Endothelial cell of umbilical vein (primary cell): Measurements from ENCODE around the gene SIGLEC7.

Experiments used
- EZH2 ChIP-seq: IDR thresholded peaks from 2 replicates; pipeline ENCODE4 v1.6.1; 2012; ENCODE audit warnings: borderline replicate concordance, low read depth, mild to moderate bottlenecking, moderate library complexity, low read length, inconsistent platforms; ENCODE audit not compliant: severe bottlenecking
- FOS ChIP-seq: IDR thresholded peaks from 2 replicates; pipeline ENCODE4 v1.6.1; 2011; ENCODE audit warnings: mild to moderate bottlenecking, low read length, moderate library complexity, borderline replicate concordance; ENCODE audit not compliant: insufficient read depth
- JUN ChIP-seq: IDR thresholded peaks from 2 replicates; pipeline ENCODE4 v1.6.1; 2011; ENCODE audit warnings: borderline replicate concordance, low read depth; ENCODE audit not compliant: insufficient read length, insufficient read depth
- MYC ChIP-seq: IDR thresholded peaks from one replicate; pipeline ENCODE4 v1.6.1; 2011; ENCODE audit warnings: mild to moderate bottlenecking, low read depth, low read length
- POLR2A ChIP-seq: IDR thresholded peaks from 2 replicates; pipeline ENCODE4 v1.6.1; 2012; ENCODE audit warnings: low read depth, mild to moderate bottlenecking, control low read depth, low read length
- POLR2AphosphoS5 ChIP-seq: IDR thresholded peaks from 2 replicates; pipeline ENCODE4 v1.6.1; 2012; ENCODE audit warnings: low read depth, mild to moderate bottlenecking, control low read depth, low read length, moderate library complexity; ENCODE audit not compliant: insufficient read depth
- TF ChIP-seq, protein P1 (sequence below), 2 donors: IDR thresholded peaks; 1 replicate in 1 of 2; 2 replicates in 1 of 2; pipeline ENCODE4 v1.5.1; 2011; ENCODE audit warnings: low read length in 2 of 2, mild to moderate bottlenecking in 2 of 2, moderate library complexity in 2 of 2, control low read depth in 1 of 2, inconsistent platforms in 1 of 2, low read depth in 1 of 2; ENCODE audit not compliant: insufficient read depth in 1 of 2; ENCODE audit errors: extremely low read depth in 1 of 2
- TF ChIP-seq, protein P2 (sequence below): IDR thresholded peaks from 2 replicates; pipeline ENCODE4 v1.6.1; 2011; ENCODE audit not compliant: insufficient read depth, insufficient read length

DNA sequence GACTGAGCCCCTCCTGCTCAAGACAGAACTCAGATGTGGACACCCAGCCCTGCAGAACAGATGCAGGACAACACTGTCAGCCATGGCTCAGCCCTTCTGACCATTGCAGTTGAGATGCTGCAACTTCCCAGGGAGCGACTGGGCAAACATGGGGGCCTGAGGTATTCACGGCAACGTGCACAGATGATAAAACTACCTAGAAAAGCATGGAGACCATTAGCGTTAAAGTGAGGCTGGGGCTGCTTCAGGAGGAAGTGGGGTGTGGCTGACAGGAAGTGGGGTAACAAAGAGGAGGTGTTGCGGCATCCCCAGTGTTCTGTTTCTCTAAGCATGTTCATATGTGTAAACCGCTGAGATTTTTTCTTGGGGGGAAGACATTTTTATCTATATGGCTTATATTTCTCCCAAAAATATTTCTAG is 18.7 kb upstream of the SIGLEC7 start:
- TF ChIP-seq, protein P1, sequence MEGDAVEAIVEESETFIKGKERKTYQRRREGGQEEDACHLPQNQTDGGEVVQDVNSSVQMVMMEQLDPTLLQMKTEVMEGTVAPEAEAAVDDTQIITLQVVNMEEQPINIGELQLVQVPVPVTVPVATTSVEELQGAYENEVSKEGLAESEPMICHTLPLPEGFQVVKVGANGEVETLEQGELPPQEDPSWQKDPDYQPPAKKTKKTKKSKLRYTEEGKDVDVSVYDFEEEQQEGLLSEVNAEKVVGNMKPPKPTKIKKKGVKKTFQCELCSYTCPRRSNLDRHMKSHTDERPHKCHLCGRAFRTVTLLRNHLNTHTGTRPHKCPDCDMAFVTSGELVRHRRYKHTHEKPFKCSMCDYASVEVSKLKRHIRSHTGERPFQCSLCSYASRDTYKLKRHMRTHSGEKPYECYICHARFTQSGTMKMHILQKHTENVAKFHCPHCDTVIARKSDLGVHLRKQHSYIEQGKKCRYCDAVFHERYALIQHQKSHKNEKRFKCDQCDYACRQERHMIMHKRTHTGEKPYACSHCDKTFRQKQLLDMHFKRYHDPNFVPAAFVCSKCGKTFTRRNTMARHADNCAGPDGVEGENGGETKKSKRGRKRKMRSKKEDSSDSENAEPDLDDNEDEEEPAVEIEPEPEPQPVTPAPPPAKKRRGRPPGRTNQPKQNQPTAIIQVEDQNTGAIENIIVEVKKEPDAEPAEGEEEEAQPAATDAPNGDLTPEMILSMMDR (IDR thresholded peaks at IDR 0.05; ENCODE audit: extremely low read depth in 1 of 2, insufficient read depth in 1 of 2, low read depth in 1 of 2, low read length in 2 of 2): no peak
- TF ChIP-seq EZH2 (no peak), POLR2AphosphoS5 (no peak), POLR2A (no peak), MYC (no peak), JUN (no peak), FOS (no peak)
- TF ChIP-seq, protein P2, sequence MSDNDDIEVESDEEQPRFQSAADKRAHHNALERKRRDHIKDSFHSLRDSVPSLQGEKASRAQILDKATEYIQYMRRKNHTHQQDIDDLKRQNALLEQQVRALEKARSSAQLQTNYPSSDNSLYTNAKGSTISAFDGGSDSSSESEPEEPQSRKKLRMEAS: no peak
